GM19372 (cell line): Measurements from ENCODE around the gene KCTD6.

Experiments used
- ATAC-seq: cut with Tn5 transposase; IDR thresholded peaks from one replicate; pipeline ENCODE4 v1.9.1; 2021; ENCODE audit warnings: mild to moderate bottlenecking, low read depth, moderate library complexity; ENCODE audit not compliant: unreplicated experiment

KCTD6 gene

DNA sequence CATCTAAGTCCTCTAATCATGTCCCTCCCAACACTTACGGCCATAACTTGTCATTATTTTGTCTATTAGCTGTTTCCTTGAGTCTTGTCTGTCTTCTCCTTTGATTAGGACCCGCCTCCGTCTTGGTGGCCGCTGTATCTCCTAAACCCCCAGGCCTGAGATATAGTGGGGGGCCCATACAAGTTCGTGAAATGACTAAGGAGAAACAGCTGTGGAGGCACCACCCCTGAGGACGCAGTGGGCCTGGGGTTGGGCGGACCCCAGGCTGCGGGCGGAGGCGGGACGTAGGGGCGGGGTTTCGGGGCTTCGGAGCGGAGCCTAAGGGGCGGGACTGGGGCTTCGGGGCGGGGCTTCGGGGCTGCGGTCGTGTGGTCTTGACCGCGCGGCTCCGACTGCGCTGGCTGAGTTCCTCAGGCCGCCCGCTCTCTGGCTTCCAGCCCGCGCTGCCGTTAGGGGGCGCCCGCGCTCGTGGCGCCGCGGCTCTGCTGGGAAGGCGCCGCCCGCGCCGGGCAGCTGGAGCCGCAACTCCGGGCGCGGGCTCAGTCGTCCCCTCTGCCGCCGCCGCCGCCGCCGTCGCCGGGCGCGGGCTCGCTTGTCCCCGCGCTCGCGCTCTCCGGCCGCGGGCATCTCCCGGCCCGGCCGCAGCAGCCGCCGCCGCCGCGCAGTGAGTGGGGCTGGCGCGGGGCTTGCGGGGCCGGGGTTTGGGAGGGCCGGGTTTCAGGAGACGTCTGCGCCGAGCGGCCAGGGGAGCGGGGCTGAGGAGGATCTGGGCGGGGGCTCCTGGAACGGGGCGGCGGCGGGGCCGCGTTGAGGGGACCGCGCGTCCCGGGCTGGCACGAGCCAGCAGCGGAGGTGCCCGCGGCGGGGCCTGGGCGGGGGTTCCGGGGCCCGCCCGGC, at the start of gene KCTD6:
KCTD6 (plus strand) TSS at position 591 of the 897 bp plus-strand sequence. CDS start 6,660 bp downstream, outside the sequence.
- peak; percentile 94 for ATAC-seq

GRCh38 chr3:58452176-58452575, 39.7 kb upstream of the KCTD6 start:
- no peak for ATAC-seq

DNA sequence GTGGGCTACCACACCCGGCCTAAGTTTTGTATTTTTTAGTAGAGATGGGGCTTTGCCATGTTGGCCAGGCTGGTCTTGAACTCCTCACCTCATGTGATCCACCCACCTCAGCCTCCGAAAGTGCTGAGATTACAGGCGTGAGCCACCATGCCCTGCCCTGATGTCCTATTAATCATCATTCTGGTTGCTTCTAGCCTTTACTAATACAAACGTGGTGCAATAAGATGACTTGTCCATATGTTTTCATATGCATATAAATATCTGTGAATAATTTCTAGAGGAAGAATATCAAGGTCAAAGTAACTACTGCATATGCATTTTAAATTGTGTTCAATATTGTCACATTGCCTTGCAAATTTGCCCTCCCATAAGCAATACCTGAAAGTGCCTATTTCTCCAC, 32.7 kb upstream of the KCTD6 start:
- ATAC-seq: no peak

DNA sequence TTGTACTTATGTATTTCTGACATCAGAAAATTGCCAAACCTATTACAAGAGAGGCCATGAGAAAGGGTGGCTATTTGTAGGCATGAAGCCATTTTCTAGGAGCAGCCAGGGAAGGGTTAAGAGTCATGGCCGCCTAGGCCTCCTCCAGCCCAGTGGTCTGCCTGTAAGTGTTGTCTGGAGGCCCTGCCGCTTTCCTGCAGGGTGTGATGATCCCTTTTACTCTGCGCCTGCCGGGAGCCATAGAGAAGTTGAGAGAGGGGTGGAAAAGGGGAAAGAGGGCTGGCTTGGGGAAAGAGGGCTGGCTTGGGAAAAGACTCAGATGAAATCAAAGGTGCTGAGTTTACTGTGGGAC, 29.1 kb upstream of the KCTD6 start:
- ATAC-seq: no peak

DNA sequence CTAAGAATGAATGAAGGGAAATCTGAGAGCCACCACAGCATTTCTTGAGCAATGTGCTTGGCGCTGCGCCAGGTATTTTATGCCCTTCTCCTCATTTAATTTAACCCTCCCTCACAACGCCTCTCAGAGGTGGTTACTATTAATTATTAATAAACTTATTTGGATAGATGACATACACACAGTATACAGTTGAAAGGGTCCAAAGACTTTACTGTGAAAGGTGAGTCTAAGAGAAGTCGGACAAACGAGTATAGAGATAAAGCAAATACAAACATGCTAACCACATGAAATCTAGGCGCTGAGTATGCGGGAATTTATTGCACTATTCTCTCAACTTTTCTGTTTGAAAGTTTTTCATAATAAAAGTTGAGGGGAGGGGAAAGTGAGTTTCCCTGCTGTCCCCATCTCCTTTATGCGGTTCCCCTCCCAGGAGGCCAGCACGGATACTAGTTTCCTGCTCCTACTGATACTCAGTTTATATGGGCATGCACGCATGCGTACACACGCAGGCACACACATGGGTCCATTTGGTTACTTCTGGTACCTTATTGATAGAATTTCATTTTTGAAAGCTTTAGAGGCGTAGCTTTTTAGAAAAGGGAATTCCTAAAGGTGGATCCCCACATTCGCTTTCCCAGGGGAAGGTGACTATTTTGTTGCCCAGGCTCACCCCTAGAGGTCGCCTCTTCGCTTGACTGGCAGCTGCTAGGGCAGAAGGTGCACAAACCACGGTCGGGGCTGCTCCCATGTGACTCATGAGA, 28.5 kb upstream of the KCTD6 start:
- peak; percentile 71 for ATAC-seq

DNA sequence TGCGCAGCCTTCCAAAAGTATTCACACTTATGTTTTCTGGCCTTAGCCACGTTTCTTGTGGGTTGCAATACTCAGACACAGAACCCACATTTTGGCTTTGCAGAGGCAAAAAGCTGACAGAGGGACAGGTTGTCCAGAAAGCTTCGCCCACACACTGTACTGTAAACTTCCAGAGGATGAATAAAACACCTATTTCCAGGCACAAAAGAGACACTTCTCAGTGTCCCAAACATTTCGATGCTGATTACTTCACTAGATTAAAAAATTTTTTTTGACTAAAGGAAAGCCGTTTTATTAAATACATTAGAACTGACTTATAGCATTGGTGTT, 28.0 kb upstream of the KCTD6 start:
- no peak for ATAC-seq

DNA sequence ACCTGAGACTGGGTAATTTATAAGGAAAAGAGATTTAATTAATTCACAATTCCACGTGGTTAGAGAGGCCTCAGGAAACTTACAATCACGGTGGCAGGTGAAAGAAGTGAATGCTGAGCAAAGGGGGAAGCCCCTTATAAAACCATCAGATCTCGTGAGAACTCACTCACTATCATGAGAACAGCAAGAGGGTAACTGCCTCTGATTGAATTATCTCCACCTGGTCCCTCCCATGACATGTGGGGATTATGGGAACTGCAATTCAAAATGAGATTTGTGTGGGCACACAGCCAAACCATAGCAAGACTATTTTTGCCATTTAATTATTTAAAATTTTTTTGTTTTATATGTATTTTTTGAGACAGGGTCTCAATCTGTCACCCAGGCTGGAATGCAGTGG, 27.0 kb upstream of the KCTD6 start:
- no peak for ATAC-seq

GRCh38 chr3:58466899-58467563, 24.9 kb upstream of the KCTD6 start:
- no peak for ATAC-seq

GRCh38 chr3:58469096-58469495, 22.8 kb upstream of the KCTD6 start:
- ATAC-seq: no peak

DNA sequence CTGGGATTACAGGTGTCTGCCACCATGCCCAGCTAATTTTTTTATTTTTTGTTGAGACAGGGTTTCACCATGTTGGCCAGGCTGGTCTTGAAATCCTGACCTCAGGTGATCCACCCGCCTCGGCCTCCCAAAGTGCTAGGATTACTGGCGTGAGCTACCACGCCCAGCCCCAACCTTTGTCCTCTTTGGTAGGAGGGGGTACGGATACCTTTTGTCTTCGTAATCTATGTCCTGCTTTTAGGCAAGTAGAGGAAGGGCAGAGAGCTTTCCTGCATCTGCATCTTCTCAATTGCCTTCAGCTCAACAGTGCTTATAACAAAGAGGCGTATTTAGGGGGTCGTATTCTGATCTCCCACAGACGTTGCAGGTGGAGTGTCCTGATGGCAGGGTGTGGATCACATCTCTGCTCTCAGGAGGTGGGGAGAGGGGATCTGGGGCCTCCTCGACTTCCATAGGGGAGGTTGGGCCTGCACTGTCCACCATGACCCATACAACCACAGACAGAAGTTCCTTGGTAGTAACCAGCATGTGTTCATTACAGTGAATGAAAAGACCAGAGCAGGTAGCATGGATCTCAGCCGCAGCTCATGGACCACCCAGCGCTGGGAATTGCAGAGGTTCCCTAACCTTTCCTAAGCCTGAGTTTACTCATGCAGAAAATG, 21.4 kb upstream of the KCTD6 start:
- ATAC-seq: no peak

DNA sequence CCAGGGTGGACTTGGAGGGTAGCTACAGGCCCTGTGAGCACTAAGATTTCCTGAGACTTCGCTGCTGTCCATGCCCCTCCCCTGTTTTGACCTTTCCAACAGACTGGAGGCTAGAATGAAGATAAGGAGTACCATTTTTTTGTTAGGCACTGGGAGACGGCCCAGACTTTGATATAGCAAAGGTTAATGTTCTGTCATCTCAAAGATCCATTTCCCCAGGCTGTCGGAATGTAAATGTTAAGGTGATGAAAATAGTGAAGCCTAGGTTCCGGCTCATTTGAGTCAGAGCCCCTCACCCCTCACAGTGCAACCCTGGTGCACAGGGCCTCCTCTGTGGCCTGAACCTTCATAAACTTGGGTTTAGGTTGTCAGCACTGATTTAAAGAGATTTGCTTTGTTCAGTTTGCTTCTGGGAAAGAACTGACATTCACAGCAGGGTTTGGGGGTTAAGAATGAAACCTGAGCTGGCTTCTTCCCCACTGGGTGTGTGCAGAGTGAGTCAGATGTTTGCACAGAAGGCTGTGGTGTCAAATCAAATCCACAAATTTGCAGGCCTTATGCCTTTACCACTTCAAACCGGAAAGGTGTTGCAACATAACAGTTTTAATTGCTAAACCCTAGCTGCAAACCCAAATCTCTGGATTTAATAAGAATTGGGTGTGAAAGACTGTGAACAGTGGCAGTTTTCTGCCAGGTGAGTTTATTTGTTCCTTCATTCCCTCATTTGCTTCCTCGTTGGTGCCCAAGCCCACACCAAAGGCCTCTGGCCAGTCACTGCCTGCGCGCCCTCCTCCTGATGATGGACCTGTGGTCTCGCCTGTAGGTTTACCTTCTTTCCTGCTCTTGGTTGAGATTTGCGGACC, 20.6 kb upstream of the KCTD6 start:
- ATAC-seq: no peak

DNA sequence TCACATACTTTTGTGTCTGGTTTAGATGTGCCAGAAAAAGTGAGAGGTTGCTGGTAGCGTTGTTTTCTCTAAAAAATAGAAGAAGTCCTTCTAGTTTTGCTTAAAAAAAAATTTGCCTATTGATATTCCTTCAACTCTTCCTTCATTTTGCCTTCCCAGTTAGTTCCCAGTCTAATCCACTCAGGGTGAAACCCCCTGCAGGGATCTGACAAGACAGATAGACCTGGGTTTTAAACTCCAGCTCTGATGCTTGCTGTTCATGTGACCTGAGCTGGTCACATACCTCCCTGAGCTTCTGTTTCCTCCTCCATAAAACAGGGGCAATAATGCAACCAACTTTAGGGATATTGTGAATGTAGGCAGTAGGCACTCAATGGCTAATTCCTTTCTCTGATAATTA, 18.6 kb upstream of the KCTD6 start:
- no peak for ATAC-seq

DNA sequence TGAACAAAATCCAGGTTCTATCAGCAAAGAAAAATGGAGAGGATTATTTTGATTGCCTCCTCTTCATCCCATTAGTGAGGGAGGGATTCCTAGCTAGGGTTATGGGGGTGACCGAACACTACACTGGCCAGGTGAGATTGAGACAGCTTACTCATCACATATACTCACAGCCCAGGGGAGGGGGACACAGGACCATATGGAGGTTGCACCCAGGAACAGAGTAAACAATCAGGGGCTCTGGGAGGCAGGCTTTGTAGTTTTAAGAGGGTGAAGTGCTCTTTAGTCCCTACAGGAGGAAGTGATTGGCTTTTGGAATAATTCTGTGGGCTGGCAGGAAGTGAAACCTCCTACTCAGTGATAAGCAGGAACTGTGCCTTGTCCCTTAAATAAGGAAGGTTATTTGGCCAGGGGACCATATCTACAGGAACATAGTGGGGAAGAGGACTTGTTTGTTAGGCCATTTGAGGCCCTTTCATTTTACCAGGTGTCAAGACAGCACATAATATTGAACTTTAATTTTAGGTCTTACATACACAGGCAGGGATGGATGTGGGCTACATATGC, 17.5 kb upstream of the KCTD6 start:
- no peak for ATAC-seq

DNA sequence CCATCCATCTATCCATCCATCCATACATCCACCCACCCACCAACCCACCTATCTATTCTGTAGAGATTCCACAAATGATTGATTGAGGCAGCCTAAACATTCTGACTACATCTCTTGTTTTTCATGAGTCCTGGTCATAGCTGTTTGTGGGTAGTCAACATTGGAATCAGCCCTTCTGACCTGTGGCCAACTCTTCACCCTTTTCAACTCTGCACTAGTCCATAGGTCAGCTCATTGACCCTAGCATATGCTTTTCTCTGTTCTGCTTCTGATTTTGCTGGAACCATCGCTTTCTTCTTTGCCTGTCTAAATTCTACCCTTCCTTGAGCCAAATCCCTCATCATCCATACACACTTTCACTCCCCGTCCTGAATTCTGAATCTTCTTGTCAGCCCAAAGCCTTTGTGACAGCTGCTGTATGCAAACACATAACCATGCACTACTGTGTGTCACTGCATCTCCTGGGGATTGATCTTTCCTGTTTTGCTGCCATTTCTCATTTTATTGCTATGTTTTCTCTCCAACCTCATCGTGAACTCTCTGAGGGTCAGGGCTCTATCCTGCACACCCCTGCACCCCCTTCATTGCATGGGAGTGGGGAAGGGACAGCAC, 16.8 kb upstream of the KCTD6 start:
- ATAC-seq: no peak

DNA sequence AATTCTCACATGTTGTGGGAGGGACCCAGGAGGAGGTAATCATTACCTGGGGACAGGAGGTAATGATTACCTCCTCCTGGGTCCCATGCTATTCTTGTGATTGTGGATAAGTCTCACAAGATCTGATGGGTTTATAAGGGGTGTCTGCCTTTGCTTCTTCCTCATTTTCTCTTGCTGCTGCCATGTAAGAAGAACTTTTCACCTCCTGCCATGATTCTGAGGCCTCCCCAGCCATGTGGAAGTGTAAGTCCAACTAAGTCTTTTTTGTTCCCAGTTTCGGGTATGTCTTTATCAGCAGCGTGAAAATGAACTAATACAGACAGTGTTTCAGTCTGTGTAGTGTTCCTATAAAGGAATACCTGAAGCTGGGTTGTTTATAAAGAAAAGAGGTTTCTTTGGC, 13.1 kb upstream of the KCTD6 start:
- no peak for ATAC-seq

DNA sequence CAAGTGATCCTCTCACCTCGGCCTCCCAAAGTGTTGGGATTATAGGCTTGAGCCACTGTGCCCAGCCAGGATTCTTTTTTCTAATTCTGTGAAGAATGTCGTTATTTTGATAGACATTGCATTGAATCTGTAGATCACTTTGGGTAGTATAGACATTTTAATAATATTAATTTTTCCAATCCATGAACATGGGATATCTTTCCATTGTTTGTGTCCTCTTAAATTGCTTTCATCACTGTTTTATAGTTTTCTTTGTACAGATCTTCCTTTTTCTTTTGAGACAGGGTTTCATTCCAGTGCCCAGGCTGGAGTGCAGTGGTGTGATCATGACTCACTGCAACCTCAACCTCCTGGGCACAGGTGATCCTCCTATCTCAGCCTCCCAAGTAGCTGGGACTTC, 11.6 kb upstream of the KCTD6 start:
- ATAC-seq: no peak

- no peak for ATAC-seq
Observed at GRCh38 chr3:58482917-58483636, 8.8 kb upstream of the KCTD6 start.

GRCh38 chr3:58484045-58484721, 7.7 kb upstream of the KCTD6 start:
- no peak for ATAC-seq
